K562 (cell line): ENCODE results near the gene TMEM79. TPM values are rescaled to one million over a fixed set of nuclear protein-coding genes. Genes with fewer than 3 reads are reported as not detected.

Experiments
- ATAC-seq: fragments of 200-7000 bp; cut with Tn5 transposase; 3 replicates; pipeline ENCODE4 v1.9.1; 2020; ENCODE audit warnings: moderate library complexity
- BruUV-seq: library from RNA; stranded (reverse); fragments of 400-500 nt; replicated peaks from 2 replicates; lab custom pipeline; 2021; lab: Mats Ljungman, UMichigan
- CTCF ChIA-PET: fragments of 300-600 bp; formaldehyde crosslinking; extraction: SDS; loops from one replicate; lab custom pipeline; 2021; ENCODE audit warnings: low intra/inter-chr PET ratio; lab: Yijun Ruan, JAX
- POLR2A ChIA-PET: fragments of 300-600, 350-650 bp; sonication (Branson Sonifier 250); formaldehyde crosslinking; extraction: SDS; loops from one replicate; lab custom pipeline; 2021; ENCODE audit warnings: antibody characterized with exemption, inconsistent platforms; lab: Yijun Ruan, JAX
- DNase-seq, 4 experiments: peaks; one replicate each; pipeline versions ENCODE4 v3.0.0 to v3.0.0-alpha.2; 2011 to 2018; ENCODE audit warnings: low spot score in 3 of 4, mixed read lengths in 3 of 4; ENCODE audit errors: extremely low read depth in 1 of 4
- FAIRE-seq: peaks from 2 replicates; lab custom pipeline; 2011; peaks lifted over from hg19 to GRCh38; lab: Jason Lieb, UNC
- H2AFZ ChIP-seq: 2 replicates; pipeline ENCODE4 v1.6.0; 2011; ENCODE audit warnings: low read depth, low read length, control low read depth, inconsistent platforms
- H3K27ac ChIP-seq: fragments of 200-600 bp; 3 replicates; pipeline ENCODE4 v1.8.0; 2011; ENCODE audit warnings: low read depth, mild to moderate bottlenecking, control low read depth, inconsistent platforms, low read length, moderate library complexity, mixed read lengths; ENCODE audit errors: extremely low read depth
- H3K27me3 ChIP-seq, 2 experiments: fragments of 300-600 bp in 1 of 2; 2 replicates in 1 of 2; 3 replicates in 1 of 2; pipeline versions ENCODE4 v1.6.0 to v1.8.0; 2011; ENCODE audit warnings: inconsistent platforms in 2 of 2, low read length in 2 of 2, mild to moderate bottlenecking in 1 of 2, mixed read lengths in 1 of 2, moderate library complexity in 1 of 2; ENCODE audit not compliant: control insufficient read depth in 2 of 2, insufficient read depth in 2 of 2
- H3K36me3 ChIP-seq: fragments of 300-600 bp; 3 replicates; pipeline ENCODE4 v1.8.0; 2011; ENCODE audit warnings: mild to moderate bottlenecking, low read length, inconsistent platforms; ENCODE audit not compliant: control insufficient read depth, insufficient read depth
- H3K4me1 ChIP-seq, 2 experiments: fragments of 200-600 bp in 1 of 2; replicated peaks in 1 of 2; 2 replicates in 1 of 2; 3 replicates in 1 of 2; pipeline versions ENCODE4 v1.5.1 to v1.8.0; 2011; ENCODE audit warnings: inconsistent platforms in 2 of 2, low read length in 2 of 2, mild to moderate bottlenecking in 1 of 2, mixed read lengths in 1 of 2, moderate library complexity in 1 of 2; ENCODE audit not compliant: control insufficient read depth in 2 of 2, insufficient read depth in 2 of 2
- H3K4me2 ChIP-seq: 2 replicates; pipeline ENCODE4 v1.6.1; 2011; ENCODE audit warnings: low read length, control low read depth, inconsistent platforms, mixed read lengths; ENCODE audit not compliant: insufficient read depth
- H3K4me3 ChIP-seq: fragments of 200-600 bp; sonication (generic), shearing (Covaris generic); 2 replicates; pipeline ENCODE4 v1.5.1; 2016; ENCODE audit warnings: control low read depth, inconsistent platforms
- H3K79me2 ChIP-seq: fragments of 200-600 bp; 3 replicates; pipeline ENCODE4 v1.8.0; 2011; ENCODE audit warnings: low read length, inconsistent platforms; ENCODE audit not compliant: control insufficient read depth, insufficient read depth
- H3K9ac ChIP-seq, 2 experiments: 2 replicates each; pipeline versions ENCODE4 v1.6.0 to v1.6.1; 2011; ENCODE audit warnings: low read depth in 2 of 2, low read length in 2 of 2, control low read depth in 1 of 2, inconsistent platforms in 1 of 2, mild to moderate bottlenecking in 1 of 2, mixed read lengths in 1 of 2; ENCODE audit not compliant: insufficient read depth in 1 of 2
- H3K9me1 ChIP-seq: one replicate; pipeline ENCODE4 v1.6.0; 2011; ENCODE audit warnings: inconsistent platforms, mild to moderate bottlenecking, low read length, moderate library complexity; ENCODE audit not compliant: control insufficient read depth, insufficient read depth
- H3K9me3 ChIP-seq: replicated peaks from 2 replicates; pipeline ENCODE4 v1.5.1; 2011; ENCODE audit warnings: low read depth, low read length, inconsistent platforms; ENCODE audit not compliant: control insufficient read depth, insufficient read depth
- H4K20me1 ChIP-seq: replicated peaks from 2 replicates; pipeline ENCODE4 v1.6.1; 2011; ENCODE audit warnings: low read length, inconsistent platforms, mixed read lengths; ENCODE audit not compliant: control insufficient read depth, insufficient read depth
- GTF2E2 ChIP-seq: fragments of 200-800 bp; sonication (Bioruptor generic); IDR thresholded peaks from 2 replicates; pipeline ENCODE4 v1.6.1; 2016; ENCODE audit warnings: missing genetic modification characterization, missing compliant biosample characterization
- MYNN ChIP-seq, 2 experiments: sonication (generic); formaldehyde crosslinking in 1 of 2; IDR thresholded peaks; 2 replicates each; pipeline versions ENCODE4 v1.5.0 to v1.6.1; 2016 to 2020; ENCODE audit warnings: antibody characterized with exemption in 1 of 2, missing genetic modification reagents in 1 of 2
- POLR2A ChIP-seq: fragments of 450-650 bp; conservative IDR thresholded peaks from 2 replicates; pipeline ENCODE4 v1.6.1; 2016
- POLR2AphosphoS2 ChIP-seq: IDR thresholded peaks from 2 replicates; pipeline ENCODE4 v1.6.1; 2012; ENCODE audit warnings: low read length, improper control_type of control experiment
- POLR2AphosphoS5 ChIP-seq: IDR thresholded peaks from 2 replicates; pipeline ENCODE4 v1.6.1; 2011; ENCODE audit warnings: mild to moderate bottlenecking, low read depth, low read length, moderate library complexity; ENCODE audit not compliant: control insufficient read depth, insufficient read depth
- POLR2B ChIP-seq: fragments of 450-650 bp; IDR thresholded peaks from 2 replicates; pipeline ENCODE4 v1.6.1; 2018; ENCODE audit warnings: low read depth; ENCODE audit not compliant: partially characterized antibody
- POLR2G ChIP-seq: fragments of 200-400 bp; formaldehyde crosslinking; IDR thresholded peaks from 2 replicates; pipeline ENCODE4 v1.6.1; 2017; ENCODE audit warnings: low read depth, mild to moderate bottlenecking, antibody characterized with exemption, low read length, moderate library complexity
- RBM22 ChIP-seq: fragments of 200-400 bp; formaldehyde crosslinking; IDR thresholded peaks from 2 replicates; pipeline ENCODE4 v1.6.1; 2018; ENCODE audit warnings: low read length, low read depth; ENCODE audit not compliant: poor library complexity, severe bottlenecking
- RFX1 ChIP-seq: fragments of 450-650 bp; IDR thresholded peaks from 2 replicates; pipeline ENCODE4 v1.6.1; 2016; ENCODE audit warnings: mild to moderate bottlenecking, moderate library complexity
- STAT6 ChIP-seq: sonication (generic); formaldehyde crosslinking; IDR thresholded peaks from 2 replicates; pipeline ENCODE4 v1.8.1; 2023; ENCODE audit warnings: mild to moderate bottlenecking, missing genetic modification reagents
- SUPT5H ChIP-seq: fragments of 450-650 bp; IDR thresholded peaks from 2 replicates; pipeline ENCODE4 v1.6.1; 2016
- ZBED1 ChIP-seq: IDR thresholded peaks from 2 replicates; pipeline ENCODE4 v1.6.1; 2014
- ZNF263 ChIP-seq: sonication (generic); formaldehyde crosslinking; IDR thresholded peaks from 2 replicates; pipeline ENCODE4 v1.8.0; 2022; ENCODE audit warnings: mild to moderate bottlenecking, missing genetic modification reagents, borderline replicate concordance
- ZNF384 ChIP-seq: IDR thresholded peaks from 2 replicates; pipeline ENCODE4 v1.6.1; 2012; ENCODE audit warnings: low read depth, low read length, improper control_type of control experiment
- ZNF644 ChIP-seq: fragments of 200-800 bp; sonication (Bioruptor generic); IDR thresholded peaks from 2 replicates; pipeline ENCODE4 v1.6.1; 2016; ENCODE audit warnings: low read depth, missing genetic modification characterization, missing compliant biosample characterization
- ZNF668 ChIP-seq: fragments of 250-450 bp; sonication (Bioruptor Pico); IDR thresholded peaks from 2 replicates; pipeline ENCODE4 v1.8.0; 2022; ENCODE audit warnings: mild to moderate bottlenecking, inconsistent platforms
- WGBS: fragments of 100-300 bp; shearing (Covaris generic); methylation state at CpG from one replicate; pipeline ENCODE4 v1.1.6; 2016; ENCODE audit warnings: low coverage, mixed read lengths; ENCODE audit not compliant: insufficient coverage; ENCODE audit errors: missing lambda C conversion rate; 5-methylcytosine and 5-hydroxymethylcytosine counted together
- in situ Hi-C: fragments of 300-500 bp; cut with MboI; formaldehyde crosslinking; loops from 4 replicates; pipeline ENCODE4 v1.15.0; 2018; ENCODE audit warnings: inconsistent platforms, mixed read lengths
- intact Hi-C: fragments of 100-400 bp; cut with micrococcal nuclease; formaldehyde crosslinking; loops from 2 replicates; pipeline ENCODE4 v1.14.2; 2022
- polyA plus RNA-seq, 8 experiments: library from polyadenylated mRNA; depleted of rRNA in 4 of 8; stranded (reverse) in 5 of 8; unstranded in 3 of 8; fragments of >200 nt; fragmentation: Nextera tagmentation in 2 of 8; fragmentation: Illumina TruSeq in 1 of 8; extraction: Ambion mirVana in 2 of 8; extraction: Trizol in 1 of 8; gene quantifications; 2 replicates each; pipeline versions ENCODE4 v1.2.1 to v1.2.3, GENCODE V29; 2011 to 2014; ENCODE audit warnings: inconsistent platforms in 1 of 8, missing spikeins in 1 of 8
- total RNA-seq, 7 experiments: library from RNA; depleted of rRNA in 6 of 7; stranded (reverse); fragments of >200 nt in 6 of 7; fragmentation: Illumina TruSeq in 2 of 7; extraction: Trizol in 2 of 7; gene quantifications; 2 replicates each; pipeline versions ENCODE4 v1.2.1 to v1.2.3, GENCODE V29; 2011 to 2021; ENCODE audit warnings: low replicate concordance in 1 of 7

TMEM79 gene
- total and polyA plus RNA-seq, 9 of the 15 experiments (the other 6 are each of a cell fraction or from before 2014, with no cell fraction given), result 0.69 to 6.8 (median 4.0) TPM

GRCh38 chr1:156247460-156248322, 36.4 kb upstream of the TMEM79 start, which contains the start of gene PAQR6:
TSS of gene PAQR6 (minus strand) at chr1:156248056. CDS start at chr1:156246731, 1,325 bp downstream.
- Histone ChIP-seq H3K4me2 (no peak within 1 kb of the TSS), H3K79me2 (no peaks in the 10 kb centered on the region), H3K27me3 (no peaks in the 10 kb centered on the region), H3K9me3 (no peaks in the 10 kb centered on the region), H3K4me1 (peaks cover 0 to 48% of the 10 kb centered on the region in 2 experiments; a peak in 3 of 5 replicates), H3K36me3 (peaks cover 38% of the 10 kb centered on the region; the same call in 2 of the 3 replicates), H3K27ac (no peak within 1 kb of the TSS), H3K9me1 (no peaks in the 10 kb centered on the region), H4K20me1 (no peaks in the 10 kb centered on the region), H3K4me3 (no peak within 1 kb of the TSS), H2AFZ (no peak within 1 kb of the TSS), H3K9ac (peak within 1 kb of the TSS in 1 of 2 experiments; percentile 83; a peak in 2 of 4 replicates)
- in situ Hi-C loops, result no loop called here
- FAIRE-seq (no peak), DNase-seq (no peak), ATAC-seq (peak; percentile 38)
- BruUV-seq, result no TSS peak
- POLR2A ChIA-PET, result interaction anchor here (0.6 to 2.1 kb wide), 10 partner anchors 9 to 155 kb away, joined by 3 to 7 read pairs (median 4); partner anchors contain the start of genes PMF1 and SMG5
- CTCF ChIA-PET, result no interaction called here
- intact Hi-C loops, result no loop called here
- 57% methylated on average over 14 of the region's 16 CpGs for WGBS
- TF ChIP-seq RFX1, result peak; percentile 58; the same call in 1 of the 2 replicates
- no peak for TF ChIP-seq ZNF644 (tag)
- peak; percentile 38; the same call in 1 of the 2 replicates for TF ChIP-seq POLR2AphosphoS2
- peak; percentile 35 for TF ChIP-seq RBM22
- no peak for TF ChIP-seq ZBED1
- TF ChIP-seq POLR2AphosphoS5, result peak; percentile 48; the same call in 1 of the 2 replicates
- TF ChIP-seq ZNF668 (CRISPR knock-in tag), result no peak
- peak; percentile 55; the same call in 1 of the 2 replicates for TF ChIP-seq MYNN (IDR thresholded peaks at IDR 0.05)
- no peak for TF ChIP-seq MYNN (CRISPR knock-in tag; IDR thresholded peaks at IDR 0.05)
- no peak for TF ChIP-seq STAT6 (CRISPR knock-in tag)
- no peak for TF ChIP-seq ZNF263 (CRISPR knock-in tag)
- no peak for TF ChIP-seq GTF2E2 (tag)
- TF ChIP-seq POLR2B, result peak; percentile 5
- peak; percentile 60 for TF ChIP-seq POLR2A
- no peak for TF ChIP-seq ZNF384
- TF ChIP-seq POLR2G, result peak; percentile 56
- TF ChIP-seq SUPT5H, result peak; percentile 52
